ENCODE results near the gene NUDC. TPM values are rescaled to one million over a fixed set of nuclear protein-coding genes. Genes with fewer than 3 reads are reported as not detected.

NUDC gene
- total and polyA plus RNA-seq, 10 of the 15 experiments (the other 5 are each of a cell fraction or from before 2014, with no cell fraction given), result 5.5 to 227 (median 67.4) TPM

- H3K4me3 ChIP-seq, result no peak overlapping the region
- no peaks in the 10 kb centered on the region for H4K20me1 ChIP-seq (ENCODE audit: control insufficient read depth, insufficient read depth)
- no peaks in the 10 kb centered on the region for H3K27me3 ChIP-seq (replicated peaks in 1 of 2; ENCODE audit: control insufficient read depth in 2 of 2, insufficient read depth in 2 of 2, low read length in 1 of 2)
- no peak overlapping the region for H3K27ac ChIP-seq (ENCODE audit: control insufficient read depth, insufficient read depth)
- H3K9me3 ChIP-seq (replicated peaks; ENCODE audit: control insufficient read depth, insufficient read depth, low read length), result no peaks in the 10 kb centered on the region
- BruUV-seq (replicated peaks), result no TSS peak
- no peak overlapping the region for H3K9ac ChIP-seq (ENCODE audit: control insufficient read depth, insufficient read depth, low read length)
- in situ Hi-C loops (cut with MboI), result no loop called here
- intact Hi-C loops (cut with micrococcal nuclease; ENCODE audit: unreplicated experiment), result no loop called here
- CTCF ChIA-PET, result no interaction called here
- no peak overlapping the region for H3K4me2 ChIP-seq (ENCODE audit: control insufficient read depth, insufficient read depth)
- no peak for FAIRE-seq
- DNase-seq (ENCODE audit: low read depth, low spot score), result no peak
- H3K79me2 ChIP-seq (ENCODE audit: control insufficient read depth, insufficient read depth, low read length), result peaks cover 2% of the 10 kb centered on the region
- H3K4me1 ChIP-seq (ENCODE audit: control insufficient read depth, insufficient read depth, low read length), result no peaks in the 10 kb centered on the region
- POLR2A ChIA-PET, result no interaction called here
- RAD21 ChIA-PET (ENCODE audit: unreplicated experiment), result no interaction called here
- SMC1A ChIA-PET (ENCODE audit: uncharacterized antibody, unreplicated experiment), result no interaction called here
- no peak for TF ChIP-seq ZNF217 (IDR thresholded peaks at IDR 0.05)
- TF ChIP-seq PAX5 (IDR thresholded peaks at IDR 0.05; ENCODE audit: borderline replicate concordance, low read depth, low read length), result no peak
- no peak for TF ChIP-seq NFYA (IDR thresholded peaks at IDR 0.05; ENCODE audit: borderline replicate concordance, low read depth, low read length)
- no peak for TF ChIP-seq NR2F1 (conservative IDR thresholded peaks at IDR 0.05)
- TF ChIP-seq E2F4 (IDR thresholded peaks at IDR 0.05; ENCODE audit: low read depth, low read length), result no peak
- no peak for TF ChIP-seq CREB1 (IDR thresholded peaks at IDR 0.05; ENCODE audit: low read depth)
- no peak for TF ChIP-seq CTCF (IDR thresholded peaks at IDR 0.05 in 2 of 3, conservative IDR thresholded peaks at IDR 0.05 in 1 of 3; ENCODE audit: control insufficient read depth in 2 of 3, extremely low read depth in 1 of 3, insufficient read depth in 1 of 3, low read depth in 3 of 3, low read length in 3 of 3)
- H2AFZ ChIP-seq (ENCODE audit: control insufficient read depth, low read depth, low read length), result no peak overlapping the region
- peaks cover 11 to 22% of the 10 kb centered on the region in 2 experiments for H3K36me3 ChIP-seq (ENCODE audit: control insufficient read depth in 2 of 2, insufficient read depth in 2 of 2, low read length in 1 of 2)
- no peak for ATAC-seq
- 86% methylated on average over 4 of the region's 4 CpGs for WGBS (ENCODE audit: insufficient coverage, insufficient replicate concordance, low lambda C conversion rate, missing lambda C conversion rate)
Measured at GRCh38 chr1:26938004-26938658, 16.6 kb downstream of the NUDC start.

Measured in GM12878 (cell line).